ENCODE data around the gene ADD3.
"Not testable (repeated sequence)": the region's sequence is repeated elsewhere in the genome, so short reads cannot be mapped to it uniquely, and the experiment has no call there.

Gene ADD3

DNA sequence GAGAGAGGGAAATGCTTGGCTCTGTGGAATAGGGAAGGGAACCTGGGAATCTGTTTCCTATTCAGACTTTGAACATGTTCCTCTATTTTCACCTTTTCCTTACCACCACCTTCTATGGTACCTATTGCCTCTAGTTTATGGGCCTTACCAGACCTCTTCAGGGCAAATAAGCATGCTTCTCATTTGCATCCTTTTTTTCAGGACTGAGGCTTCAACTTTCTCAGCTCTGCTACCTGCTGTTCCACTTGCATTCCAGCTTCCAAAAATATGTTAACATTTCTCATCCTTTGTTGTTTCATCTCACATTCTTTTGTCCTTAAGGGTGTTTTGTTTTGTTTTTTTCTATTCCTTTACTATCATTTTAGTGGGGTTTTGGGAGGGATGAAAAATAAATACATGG, 121.7 kb downstream of the ADD3 start (continued):
- TF ChIP-seq ZNF221 (tag by site-specific recombination; IDR thresholded peaks at IDR 0.05; ENCODE audit: borderline replicate concordance) (no peak), HOXD13 (CRISPR knock-in tag; IDR thresholded peaks at IDR 0.05; ENCODE audit: borderline replicate concordance) (no peak), CTCF (tag by site-specific recombination; IDR thresholded peaks at IDR 0.05) (no peak), HOXC10 (CRISPR knock-in tag; IDR thresholded peaks at IDR 0.05) (no peak)

- Histone ChIP-seq H3K9me3 (ENCODE audit: control insufficient read depth, insufficient read depth, low read depth, low read length) (no peaks in the 10 kb centered on the region), H3K4me1 (ENCODE audit: control insufficient read depth, insufficient read depth, low read length) (no peaks in the 10 kb centered on the region), H3K4me3 (ENCODE audit: low read depth, low read length) (no peak overlapping the region), H3K27ac (ENCODE audit: extremely low read depth, low read depth, low read length) (no peak overlapping the region), H3K36me3 (ENCODE audit: control insufficient read depth in 2 of 2, insufficient read depth in 1 of 2, low read length in 2 of 2) (peaks cover 34 to 40% of the 10 kb centered on the region in 2 experiments)
- ChIA-PET CTCF (interaction anchor here (0.9 to 1.5 kb wide), 2 partner anchors 89 to 251 kb away, joined by 3 to 14 read pairs; no protein-coding TSS in a partner anchor), POLR2A (no interaction called here)
- TF ChIP-seq ZNF777 (tag by site-specific recombination; IDR thresholded peaks at IDR 0.05; ENCODE audit: borderline replicate concordance) (no peak), ZSCAN30 (tag by site-specific recombination; IDR thresholded peaks at IDR 0.05) (no peak), ZNF157 (tag by site-specific recombination; IDR thresholded peaks at IDR 0.05) (no peak), ZNF473 (tag by site-specific recombination; IDR thresholded peaks at IDR 0.05) (no peak), GLIS1 (tag by site-specific recombination; IDR thresholded peaks at IDR 0.05) (no peak), ZNF548 (tag by site-specific recombination; IDR thresholded peaks at IDR 0.05) (no peak), WT1 (tag by site-specific recombination; IDR thresholded peaks at IDR 0.05) (no peak), ZNF155 (tag by site-specific recombination; IDR thresholded peaks at IDR 0.05) (no peak), SP3 (tag by site-specific recombination; IDR thresholded peaks at IDR 0.05) (no peak), EGR2 (tag by site-specific recombination; IDR thresholded peaks at IDR 0.05; ENCODE audit: low read depth) (no peak), ZNF654 (tag by site-specific recombination; IDR thresholded peaks at IDR 0.05; ENCODE audit: low read depth) (no peak), ZNF623 (tag by site-specific recombination; IDR thresholded peaks at IDR 0.05) (no peak), REPIN1 (tag by site-specific recombination; IDR thresholded peaks at IDR 0.05; ENCODE audit: low read depth) (no peak), ZNF747 (tag by site-specific recombination; IDR thresholded peaks at IDR 0.05) (no peak), ZFHX2 (tag by site-specific recombination; conservative IDR thresholded peaks at IDR 0.05) (no peak)
- TF ChIP-seq, protein P1, sequence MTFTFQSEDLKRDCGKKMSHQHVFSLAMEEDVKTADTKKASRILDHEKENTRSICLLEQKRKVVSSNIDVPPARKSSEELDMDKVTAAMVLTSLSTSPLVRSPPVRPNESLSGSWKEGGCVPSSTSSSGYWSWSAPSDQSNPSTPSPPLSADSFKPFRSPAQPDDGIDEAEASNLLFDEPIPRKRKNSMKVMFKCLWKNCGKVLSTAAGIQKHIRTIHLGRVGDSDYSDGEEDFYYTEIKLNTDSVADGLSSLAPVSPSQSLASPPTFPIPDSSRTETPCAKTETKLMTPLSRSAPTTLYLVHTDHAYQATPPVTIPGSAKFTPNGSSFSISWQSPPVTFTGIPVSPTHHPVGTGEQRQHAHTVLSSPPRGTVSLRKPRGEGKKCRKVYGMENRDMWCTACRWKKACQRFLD (tag by site-specific recombination; IDR thresholded peaks at IDR 0.05) = no peak
- TF ChIP-seq, protein P2, sequence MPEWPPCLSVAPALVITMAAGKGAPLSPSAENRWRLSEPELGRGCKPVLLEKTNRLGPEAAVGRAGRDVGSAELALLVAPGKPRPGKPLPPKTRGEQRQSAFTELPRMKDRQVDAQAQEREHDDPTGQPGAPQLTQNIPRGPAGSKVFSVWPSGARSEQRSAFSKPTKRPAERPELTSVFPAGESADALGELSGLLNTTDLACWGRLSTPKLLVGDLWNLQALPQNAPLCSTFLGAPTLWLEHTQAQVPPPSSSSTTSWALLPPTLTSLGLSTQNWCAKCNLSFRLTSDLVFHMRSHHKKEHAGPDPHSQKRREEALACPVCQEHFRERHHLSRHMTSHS (tag by site-specific recombination; IDR thresholded peaks at IDR 0.05) = no peak
Measured at GRCh38 chr10:110134917-110135316, 127.1 kb downstream of the ADD3 start.

- not testable (repeated sequence) for H3K4me1 ChIP-seq (ENCODE audit: control insufficient read depth, insufficient read depth, low read length); H3K4me3 ChIP-seq (ENCODE audit: low read depth, low read length); H3K9me3 ChIP-seq (ENCODE audit: control insufficient read depth, insufficient read depth, low read depth, low read length); H3K27ac ChIP-seq (ENCODE audit: extremely low read depth, low read depth, low read length)
- H3K36me3 ChIP-seq (ENCODE audit: control insufficient read depth in 2 of 2, insufficient read depth in 1 of 2, low read length in 2 of 2) = peaks cover 25 to 32% of the 10 kb centered on the region in 2 experiments
- POLR2A ChIA-PET = interaction anchor here (0.7 kb wide), 1 partner anchor 1121 kb away, joined by 4 read pairs; no protein-coding TSS in a partner anchor
- 0 out of 2 replicates have a peak, but pooled peaks have one; percentile 13 for TF ChIP-seq PRDM1 (tag by site-specific recombination; IDR thresholded peaks at IDR 0.05)
- CTCF ChIA-PET = interaction anchor here (0.5 to 1.5 kb wide), 7 partner anchors 88 to 255 kb away, joined by 3 to 14 read pairs (median 4); no protein-coding TSS in a partner anchor
Measured at GRCh38 chr10:110135836-110136235, 128.1 kb downstream of the ADD3 start.

Measured in HEK293 (cell line).